Neural cell (in vitro differentiated cells): ENCODE data around the gene NUP155. TPM values are rescaled to one million over a fixed set of nuclear protein-coding genes. Genes with fewer than 3 reads are reported as not detected.

Experiments used
- H2AFZ ChIP-seq: fragments of 200-600, 300-800 bp; sonication (generic), shearing (Covaris generic); 2 replicates; pipeline ENCODE4 v1.6.0; 2014; ENCODE audit warnings: low read depth, mild to moderate bottlenecking, antibody characterized with exemption, low read length, moderate library complexity
- H3F3A ChIP-seq: fragments of 200-600 bp; shearing (Covaris generic); 2 replicates; pipeline ENCODE4 v1.6.1; 2016; ENCODE audit warnings: mild to moderate bottlenecking, moderate library complexity, mixed read lengths, antibody characterized with exemption, low read length; ENCODE audit not compliant: insufficient read depth, poor library complexity, severe bottlenecking
- H3K27ac ChIP-seq: fragments of 200-600, 300-800 bp; sonication (generic), shearing (Covaris generic); 2 replicates; pipeline ENCODE4 v1.5.1; 2014; ENCODE audit warnings: mild to moderate bottlenecking, low read length, moderate library complexity
- H3K27me3 ChIP-seq: fragments of 300-800, 200-600 bp; sonication (generic), shearing (Covaris generic); 2 replicates; pipeline ENCODE4 v1.6.0; 2014; ENCODE audit warnings: mild to moderate bottlenecking, low read depth, low read length, moderate library complexity; ENCODE audit not compliant: insufficient read depth
- H3K36me3 ChIP-seq: fragments of 300-800, 200-600 bp; sonication (generic), shearing (Covaris generic); 2 replicates; pipeline ENCODE4 v1.5.1; 2014; ENCODE audit warnings: mild to moderate bottlenecking, antibody characterized with exemption, low read length, moderate library complexity; ENCODE audit not compliant: insufficient read depth
- H3K4me2 ChIP-seq: fragments of 300-800, 200-600 bp; sonication (generic), shearing (Covaris generic); 2 replicates; pipeline ENCODE4 v1.6.0; 2014; ENCODE audit warnings: mild to moderate bottlenecking, low read length
- H3K4me3 ChIP-seq: fragments of 300-800, 200-600 bp; sonication (generic), shearing (Covaris generic); 2 replicates; pipeline ENCODE4 v1.5.1; 2014; ENCODE audit warnings: mild to moderate bottlenecking, low read length, moderate library complexity
- H3K79me2 ChIP-seq: fragments of 200-600 bp; shearing (Covaris generic); replicated peaks from 2 replicates; pipeline ENCODE4 v1.6.0; 2014; ENCODE audit warnings: mild to moderate bottlenecking, low read length, moderate library complexity; ENCODE audit not compliant: insufficient read depth
- H3K9ac ChIP-seq: fragments of 300-800, 200-600 bp; sonication (generic), shearing (Covaris generic); 2 replicates; pipeline ENCODE4 v1.6.1; 2016; ENCODE audit warnings: mild to moderate bottlenecking, low read length, mixed read lengths
- H3K9me2 ChIP-seq: fragments of 200-600 bp; shearing (Covaris generic); 2 replicates; pipeline ENCODE4 v1.6.1; 2016; ENCODE audit warnings: mild to moderate bottlenecking, low read length, mixed read lengths; ENCODE audit not compliant: insufficient read depth
- H3K9me3 ChIP-seq: fragments of 200-600, 300-800 bp; sonication (generic), shearing (Covaris generic); 2 replicates; pipeline ENCODE4 v1.6.1; 2016; ENCODE audit warnings: mild to moderate bottlenecking, mixed run types, low read length, moderate library complexity, mixed read lengths
- H4K20me1 ChIP-seq: fragments of 200-600 bp; shearing (Covaris generic); 2 replicates; pipeline ENCODE4 v1.6.1; 2016; ENCODE audit warnings: mild to moderate bottlenecking, mixed run types; ENCODE audit not compliant: insufficient read depth
- CTCF ChIP-seq: fragments of 450-650 bp; IDR thresholded peaks from 2 replicates; pipeline ENCODE4 v1.5.1; 2014; ENCODE audit warnings: antibody characterized with exemption, mild to moderate bottlenecking, moderate library complexity; ENCODE audit not compliant: poor library complexity, severe bottlenecking
- EP300 ChIP-seq: fragments of 450-650 bp; conservative IDR thresholded peaks from 2 replicates; pipeline ENCODE4 v1.6.1; 2014; ENCODE audit warnings: antibody characterized with exemption, mild to moderate bottlenecking, moderate library complexity; ENCODE audit not compliant: poor library complexity, severe bottlenecking
- EZH2 ChIP-seq: fragments of 200-600, 300-800 bp; shearing (Covaris generic), sonication (generic); IDR thresholded peaks from 2 replicates; pipeline ENCODE4 v1.6.1; 2014; ENCODE audit warnings: antibody characterized with exemption, low read length, borderline replicate concordance, mild to moderate bottlenecking; ENCODE audit not compliant: insufficient read depth, poor library complexity, severe bottlenecking
- MXI1 ChIP-seq: fragments of 450-650 bp; conservative IDR thresholded peaks from 2 replicates; pipeline ENCODE4 v1.6.1; 2014; ENCODE audit warnings: antibody characterized with exemption, mild to moderate bottlenecking; ENCODE audit not compliant: poor library complexity, severe bottlenecking
- POLR2AphosphoS5 ChIP-seq: IDR thresholded peaks from 2 replicates; pipeline ENCODE4 v1.6.1; 2012
- RAD21 ChIP-seq: fragments of 450-650 bp; conservative IDR thresholded peaks from 2 replicates; pipeline ENCODE4 v1.6.1; 2014; ENCODE audit warnings: antibody characterized with exemption, mild to moderate bottlenecking, moderate library complexity
- REST ChIP-seq: IDR thresholded peaks from 2 replicates; pipeline ENCODE4 v1.6.1; 2012; ENCODE audit warnings: borderline replicate concordance
- SMC3 ChIP-seq: fragments of 450-650 bp; conservative IDR thresholded peaks from 2 replicates; pipeline ENCODE4 v1.6.1; 2014; ENCODE audit warnings: antibody characterized with exemption, mild to moderate bottlenecking, moderate library complexity; ENCODE audit not compliant: poor library complexity
- TAF1 ChIP-seq: IDR thresholded peaks from 2 replicates; pipeline ENCODE4 v1.6.1; 2012; ENCODE audit warnings: low read depth
- polyA plus RNA-seq: library from polyadenylated mRNA; depleted of rRNA; stranded (reverse); fragments of >200 nt; gene quantifications from 2 replicates; pipeline ENCODE4 v1.2.3, GENCODE V29; 2014
- small RNA-seq, 3 experiments: library from RNA; depleted of rRNA; stranded (forward); fragments of <200 nt; gene quantifications; one replicate each; pipeline ENCODE3, GENCODE V24; 2012

The NUP155 gene
- polyA plus RNA-seq, 1 donor from 2014 or later: 15.9 TPM

GRCh38 chr5:37247496-37247895 is 123.4 kb downstream of the NUP155 start:
- Histone ChIP-seq H4K20me1 (no peaks in the 10 kb centered on the region), H3K27me3 (no peaks in the 10 kb centered on the region), H3K9me2 (no peaks in the 10 kb centered on the region), H2AFZ (no peak overlapping the region), H3K79me2 (peaks cover 8% of the 10 kb centered on the region), H3K4me3 (peak overlapping the region; percentile 80), H3F3A (peaks cover 5% of the 10 kb centered on the region), H3K9me3 (no peaks in the 10 kb centered on the region), H3K27ac (no peak overlapping the region), H3K4me2 (no peak overlapping the region), H3K36me3 (no peaks in the 10 kb centered on the region), H3K9ac (no peak overlapping the region)
- TF ChIP-seq REST (no peak), EZH2 (no peak), TAF1 (no peak), SMC3 (no peak), RAD21 (no peak), POLR2AphosphoS5 (no peak)

GRCh38 chr5:37247036-37247435 is 123.9 kb downstream of the NUP155 start:
- Histone ChIP-seq H3K4me2 (no peak overlapping the region), H3K4me3 (peak overlapping the region; percentile 80), H3K36me3 (no peaks in the 10 kb centered on the region)

More at GRCh38 chr5:37247036-37247435, 123.9 kb downstream of the NUP155 start:
- Histone ChIP-seq H3K9ac (no peak overlapping the region), H3K27ac (no peak overlapping the region), H3K27me3 (no peaks in the 10 kb centered on the region), H3K9me3 (no peaks in the 10 kb centered on the region), H3K9me2 (no peaks in the 10 kb centered on the region), H2AFZ (no peak overlapping the region), H3F3A (peaks cover 5% of the 10 kb centered on the region), H4K20me1 (no peaks in the 10 kb centered on the region), H3K79me2 (peaks cover 8% of the 10 kb centered on the region)
- TF ChIP-seq EZH2: no peak
- TF ChIP-seq CTCF: no peak
- no peak for TF ChIP-seq RAD21
- TF ChIP-seq EP300: no peak
- no peak for TF ChIP-seq POLR2AphosphoS5
- TF ChIP-seq SMC3: no peak
- TF ChIP-seq TAF1: no peak
- no peak for TF ChIP-seq REST
- no peak for TF ChIP-seq MXI1

Small RNAs within 50 kb of the gene (small RNA-seq; reads per million reads assigned to genes)
- 0 reads per million in 3 experiments for gene RNU7-75P

Other genes with a start within 250 kb of the NUP155 start
- 26.0 and 31.1 TPM in 2 replicates for gene CPLANE1, start 121.7 kb downstream of the NUP155 start, polyA plus RNA-seq
- gene WDR70, start 8.2 kb upstream of the NUP155 start, polyA plus RNA-seq: 40.1 and 40.9 TPM in 2 replicates